HEK293 (cell line): ENCODE data around the gene KLF13.

Source experiments
- CTCF ChIP-seq: fragments of 450-650 bp; formaldehyde crosslinking; IDR thresholded peaks from 2 replicates; pipeline ENCODE4 v1.5.1; 2016; ENCODE audit warnings: missing biosample characterization, missing genetic modification characterization
- ZNF133 ChIP-seq: fragments of 450-650 bp; formaldehyde crosslinking; IDR thresholded peaks from 2 replicates; pipeline ENCODE4 v1.5.1; 2016; ENCODE audit warnings: missing biosample characterization, missing genetic modification characterization
- ZNF292 ChIP-seq: fragments of 450-650 bp; formaldehyde crosslinking; IDR thresholded peaks from 2 replicates; pipeline ENCODE4 v1.5.1; 2016; ENCODE audit warnings: low read depth, missing biosample characterization, missing genetic modification characterization, borderline replicate concordance
- ZNF302 ChIP-seq: fragments of 450-650 bp; formaldehyde crosslinking; IDR thresholded peaks from 2 replicates; pipeline ENCODE4 v1.5.1; 2016; ENCODE audit warnings: missing biosample characterization, missing genetic modification characterization, low read depth
- ZNF513 ChIP-seq: fragments of 450-650 bp; IDR thresholded peaks from 2 replicates; pipeline ENCODE4 v1.5.1; 2018; ENCODE audit warnings: missing biosample characterization, missing genetic modification characterization
- ZNF76 ChIP-seq: fragments of 450-650 bp; formaldehyde crosslinking; IDR thresholded peaks from 2 replicates; pipeline ENCODE4; 2016; ENCODE audit warnings: low read depth, missing biosample characterization, missing genetic modification characterization, borderline replicate concordance
- ZNF837 ChIP-seq: fragments of 450-650 bp; formaldehyde crosslinking; IDR thresholded peaks from 2 replicates; pipeline ENCODE4 v1.5.1; 2016; ENCODE audit warnings: missing biosample characterization, missing genetic modification characterization
- TF ChIP-seq, protein P1 (sequence below): fragments of 450-650 bp; formaldehyde crosslinking; optimal IDR thresholded peaks from 2 replicates; pipeline ENCODE3; 2016; ENCODE audit warnings: missing biosample characterization, mild to moderate bottlenecking, missing genetic modification characterization
- TF ChIP-seq, protein P2 (sequence below): fragments of 450-650 bp; formaldehyde crosslinking; IDR thresholded peaks from 2 replicates; pipeline ENCODE4 v1.5.1; 2016; ENCODE audit warnings: missing biosample characterization, missing genetic modification characterization

DNA sequence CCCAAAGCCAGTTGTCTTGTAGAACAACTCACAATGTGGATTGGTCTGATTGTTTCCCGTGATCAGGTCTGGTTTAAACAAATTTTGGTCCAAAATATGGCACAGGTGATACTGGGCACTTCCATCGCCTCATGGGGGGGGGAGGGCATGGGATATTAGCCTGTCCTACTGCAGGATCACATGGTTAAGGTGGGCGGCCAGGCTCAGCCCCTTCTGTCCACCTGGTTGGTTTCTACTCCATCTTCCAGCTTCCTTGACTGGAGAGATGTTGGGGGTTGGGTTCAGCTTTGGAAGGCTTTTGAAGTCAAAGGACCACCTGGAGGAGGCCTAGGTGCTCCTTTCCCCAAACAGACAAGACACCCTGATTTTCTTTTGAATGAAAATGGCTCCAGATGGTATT lies 7.2 kb downstream of the KLF13 start:
- TF ChIP-seq, protein P1, sequence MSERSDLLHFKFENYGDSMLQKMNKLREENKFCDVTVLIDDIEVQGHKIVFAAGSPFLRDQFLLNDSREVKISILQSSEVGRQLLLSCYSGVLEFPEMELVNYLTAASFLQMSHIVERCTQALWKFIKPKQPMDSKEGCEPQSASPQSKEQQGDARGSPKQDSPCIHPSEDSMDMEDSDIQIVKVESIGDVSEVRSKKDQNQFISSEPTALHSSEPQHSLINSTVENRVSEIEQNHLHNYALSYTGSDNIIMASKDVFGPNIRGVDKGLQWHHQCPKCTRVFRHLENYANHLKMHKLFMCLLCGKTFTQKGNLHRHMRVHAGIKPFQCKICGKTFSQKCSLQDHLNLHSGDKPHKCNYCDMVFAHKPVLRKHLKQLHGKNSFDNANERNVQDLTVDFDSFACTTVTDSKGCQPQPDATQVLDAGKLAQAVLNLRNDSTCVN (tag by site-specific recombination), result no peak
- no peak for TF ChIP-seq ZNF133 (tag by site-specific recombination)
- TF ChIP-seq, protein P2, sequence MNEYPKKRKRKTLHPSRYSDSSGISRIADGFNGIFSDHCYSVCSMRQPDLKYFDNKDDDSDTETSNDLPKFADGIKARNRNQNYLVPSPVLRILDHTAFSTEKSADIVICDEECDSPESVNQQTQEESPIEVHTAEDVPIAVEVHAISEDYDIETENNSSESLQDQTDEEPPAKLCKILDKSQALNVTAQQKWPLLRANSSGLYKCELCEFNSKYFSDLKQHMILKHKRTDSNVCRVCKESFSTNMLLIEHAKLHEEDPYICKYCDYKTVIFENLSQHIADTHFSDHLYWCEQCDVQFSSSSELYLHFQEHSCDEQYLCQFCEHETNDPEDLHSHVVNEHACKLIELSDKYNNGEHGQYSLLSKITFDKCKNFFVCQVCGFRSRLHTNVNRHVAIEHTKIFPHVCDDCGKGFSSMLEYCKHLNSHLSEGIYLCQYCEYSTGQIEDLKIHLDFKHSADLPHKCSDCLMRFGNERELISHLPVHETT, result no peak
- TF ChIP-seq ZNF76 (tag by site-specific recombination), result no peak
- TF ChIP-seq ZNF302, result no peak
- TF ChIP-seq CTCF (tag by site-specific recombination), result no peak
- TF ChIP-seq ZNF513 (tag by site-specific recombination), result no peak
- no peak for TF ChIP-seq ZNF837 (tag by site-specific recombination)
- TF ChIP-seq ZNF292 (tag by site-specific recombination), result no peak
